RWPE2 (cell line): ENCODE data around the gene SLC35F4.

Source experiments
- ATAC-seq: fragments of 200-7000 bp; cut with Tn5 transposase; 3 replicates; pipeline ENCODE4 v1.9.1; 2021; ENCODE audit warnings: low read depth
- DNase-seq: peaks from one replicate; pipeline ENCODE4 v3.0.0-alpha.2; 2020; ENCODE audit warnings: low spot score
- H3K27ac ChIP-seq: fragments of 450-650 bp; 2 replicates; pipeline ENCODE4 v1.5.1; 2017; ENCODE audit warnings: mild to moderate bottlenecking; ENCODE audit not compliant: poor library complexity, severe bottlenecking
- H3K27me3 ChIP-seq: fragments of 250-450 bp; sonication (Bioruptor Pico); 2 replicates; pipeline ENCODE4 v1.5.1; 2021; ENCODE audit warnings: mild to moderate bottlenecking, moderate library complexity; ENCODE audit not compliant: insufficient read depth, poor library complexity, severe bottlenecking
- H3K36me3 ChIP-seq: fragments of 250-450 bp; sonication (Bioruptor Pico); 2 replicates; pipeline ENCODE4 v1.5.1; 2020; ENCODE audit warnings: low read depth, mild to moderate bottlenecking, moderate library complexity
- H3K4me1 ChIP-seq: fragments of 250-450 bp; sonication (Bioruptor Pico); 2 replicates; pipeline ENCODE4 v1.5.1; 2021; ENCODE audit warnings: mild to moderate bottlenecking, moderate library complexity; ENCODE audit not compliant: insufficient read depth, poor library complexity, severe bottlenecking
- H3K4me3 ChIP-seq: fragments of 250-450 bp; sonication (Bioruptor Pico); 2 replicates; pipeline ENCODE4 v1.5.1; 2021; ENCODE audit warnings: mild to moderate bottlenecking, moderate library complexity; ENCODE audit not compliant: severe bottlenecking
- H3K9me3 ChIP-seq: fragments of 250-450 bp; sonication (Bioruptor Pico); 2 replicates; pipeline ENCODE4 v1.5.1; 2021; ENCODE audit warnings: mild to moderate bottlenecking, moderate library complexity; ENCODE audit not compliant: severe bottlenecking
- TF ChIP-seq, protein P1 (sequence below): fragments of 450-650 bp; IDR thresholded peaks from one replicate; pipeline ENCODE4 v1.5.1; 2017; ENCODE audit warnings: mild to moderate bottlenecking, moderate library complexity; ENCODE audit not compliant: poor library complexity, severe bottlenecking

SLC35F4 gene

DNA sequence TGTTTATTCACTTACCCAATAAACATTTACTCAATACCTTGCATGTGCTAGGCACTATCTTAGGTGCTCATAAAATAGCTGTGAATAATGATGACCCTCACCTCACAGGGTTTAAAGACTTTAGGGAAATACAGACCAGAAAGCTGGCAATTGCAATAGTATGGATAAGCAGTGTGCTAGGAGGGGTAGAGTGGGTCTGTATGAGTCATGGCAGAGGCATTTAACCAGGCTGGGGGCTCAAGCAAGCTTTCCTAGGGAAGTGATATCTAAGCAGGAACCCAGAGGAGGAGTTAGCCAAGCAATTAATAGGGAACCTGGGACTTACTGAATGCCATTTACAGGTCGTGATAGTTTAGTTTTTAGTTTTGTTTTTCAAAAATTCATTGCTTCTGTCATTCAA is 248.4 kb downstream of the SLC35F4 start:
- H3K9me3 ChIP-seq = no peaks in the 10 kb centered on the region
- no peak overlapping the region for H3K4me3 ChIP-seq
- H3K27ac ChIP-seq = no peak overlapping the region
- H3K4me1 ChIP-seq = no peaks in the 10 kb centered on the region
- H3K36me3 ChIP-seq = no peaks in the 10 kb centered on the region
- no peak for ATAC-seq
- peaks cover 20% of the 10 kb centered on the region for H3K27me3 ChIP-seq
- TF ChIP-seq, protein P1, sequence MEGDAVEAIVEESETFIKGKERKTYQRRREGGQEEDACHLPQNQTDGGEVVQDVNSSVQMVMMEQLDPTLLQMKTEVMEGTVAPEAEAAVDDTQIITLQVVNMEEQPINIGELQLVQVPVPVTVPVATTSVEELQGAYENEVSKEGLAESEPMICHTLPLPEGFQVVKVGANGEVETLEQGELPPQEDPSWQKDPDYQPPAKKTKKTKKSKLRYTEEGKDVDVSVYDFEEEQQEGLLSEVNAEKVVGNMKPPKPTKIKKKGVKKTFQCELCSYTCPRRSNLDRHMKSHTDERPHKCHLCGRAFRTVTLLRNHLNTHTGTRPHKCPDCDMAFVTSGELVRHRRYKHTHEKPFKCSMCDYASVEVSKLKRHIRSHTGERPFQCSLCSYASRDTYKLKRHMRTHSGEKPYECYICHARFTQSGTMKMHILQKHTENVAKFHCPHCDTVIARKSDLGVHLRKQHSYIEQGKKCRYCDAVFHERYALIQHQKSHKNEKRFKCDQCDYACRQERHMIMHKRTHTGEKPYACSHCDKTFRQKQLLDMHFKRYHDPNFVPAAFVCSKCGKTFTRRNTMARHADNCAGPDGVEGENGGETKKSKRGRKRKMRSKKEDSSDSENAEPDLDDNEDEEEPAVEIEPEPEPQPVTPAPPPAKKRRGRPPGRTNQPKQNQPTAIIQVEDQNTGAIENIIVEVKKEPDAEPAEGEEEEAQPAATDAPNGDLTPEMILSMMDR = no peak
- DNase-seq = no peak

DNA sequence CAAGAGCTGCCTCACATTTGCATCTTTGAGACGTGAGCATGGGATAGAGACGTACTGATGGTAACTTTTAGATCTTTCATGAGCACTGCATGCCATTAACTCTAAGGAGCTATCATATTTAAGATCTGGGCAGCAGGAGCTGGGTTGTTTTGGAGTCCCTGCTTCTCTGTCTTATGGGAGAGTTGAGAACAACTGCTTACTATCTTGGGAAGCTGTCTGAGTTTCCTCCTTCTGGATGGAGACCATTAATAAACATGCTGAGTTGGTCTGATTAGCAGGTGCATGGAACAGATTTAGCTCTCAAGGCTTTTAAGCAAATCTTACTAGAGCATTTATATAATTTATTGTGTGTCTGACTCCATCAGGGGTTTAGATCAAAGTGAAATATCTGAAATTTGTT is 252.9 kb downstream of the SLC35F4 start:
- no peaks in the 10 kb centered on the region for H3K4me1 ChIP-seq
- no peak overlapping the region for H3K4me3 ChIP-seq
- DNase-seq (no peak), ATAC-seq (no peak)
- peaks cover 30% of the 10 kb centered on the region for H3K27me3 ChIP-seq
- no peaks in the 10 kb centered on the region for H3K36me3 ChIP-seq
- no peaks in the 10 kb centered on the region for H3K9me3 ChIP-seq
- no peak overlapping the region for H3K27ac ChIP-seq
- TF ChIP-seq, protein P1 = no peak

DNA sequence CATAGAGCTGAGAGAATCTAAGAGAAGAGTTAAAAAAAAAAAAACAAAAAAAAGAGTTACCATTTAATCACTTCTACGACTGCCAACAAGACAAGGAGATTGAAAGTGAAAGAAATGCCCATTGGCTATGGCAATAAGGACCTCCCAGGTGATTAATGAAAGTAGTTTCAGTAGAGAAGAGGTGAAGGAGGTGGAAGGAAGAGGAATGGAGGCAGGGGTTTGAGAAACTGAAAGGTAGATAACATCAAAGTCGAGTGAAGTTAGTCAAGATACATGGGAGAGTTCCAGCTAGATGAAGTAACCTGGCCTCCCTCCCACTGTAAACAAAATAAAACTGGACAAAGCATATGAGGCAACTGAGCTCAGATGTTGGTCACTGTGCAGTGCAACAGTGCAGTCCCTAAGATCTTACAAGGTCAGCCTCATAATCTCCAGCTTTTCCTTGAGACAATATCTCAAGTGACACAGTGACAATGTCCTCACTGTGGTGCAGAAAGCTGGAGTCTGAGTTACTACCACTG is 254.3 kb downstream of the SLC35F4 start:
- Histone ChIP-seq H3K4me1 (no peaks in the 10 kb centered on the region), H3K27me3 (peaks cover 33% of the 10 kb centered on the region), H3K4me3 (no peak overlapping the region), H3K9me3 (no peaks in the 10 kb centered on the region), H3K36me3 (no peaks in the 10 kb centered on the region), H3K27ac (no peak overlapping the region)
- TF ChIP-seq, protein P1 = no peak
- DNase-seq (no peak), ATAC-seq (no peak)

DNA sequence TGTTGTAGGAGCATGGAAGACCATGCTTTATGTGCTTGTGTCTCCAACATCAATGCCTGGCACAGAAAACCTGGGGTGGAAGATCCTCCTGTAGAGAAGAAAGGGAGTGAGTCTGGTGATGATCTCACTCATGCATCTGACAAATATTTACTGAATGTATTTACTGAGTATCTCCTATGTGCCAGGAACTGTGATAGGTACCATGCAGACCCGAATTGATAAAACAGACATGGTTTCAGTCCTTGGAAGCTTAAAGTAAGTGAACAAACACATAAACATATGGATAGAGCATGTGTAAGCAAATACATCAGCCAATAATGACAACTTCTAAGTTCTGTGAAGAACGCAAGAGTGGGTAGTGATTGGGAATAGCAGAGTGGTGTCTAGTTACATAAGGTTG is 255.3 kb downstream of the SLC35F4 start:
- no peak overlapping the region for H3K4me3 ChIP-seq
- H3K27me3 ChIP-seq = peaks cover 29% of the 10 kb centered on the region
- H3K36me3 ChIP-seq = no peaks in the 10 kb centered on the region
- no peaks in the 10 kb centered on the region for H3K9me3 ChIP-seq
- TF ChIP-seq, protein P1 = no peak
- DNase-seq (no peak), ATAC-seq (no peak)
- H3K4me1 ChIP-seq = no peaks in the 10 kb centered on the region
- no peak overlapping the region for H3K27ac ChIP-seq

DNA sequence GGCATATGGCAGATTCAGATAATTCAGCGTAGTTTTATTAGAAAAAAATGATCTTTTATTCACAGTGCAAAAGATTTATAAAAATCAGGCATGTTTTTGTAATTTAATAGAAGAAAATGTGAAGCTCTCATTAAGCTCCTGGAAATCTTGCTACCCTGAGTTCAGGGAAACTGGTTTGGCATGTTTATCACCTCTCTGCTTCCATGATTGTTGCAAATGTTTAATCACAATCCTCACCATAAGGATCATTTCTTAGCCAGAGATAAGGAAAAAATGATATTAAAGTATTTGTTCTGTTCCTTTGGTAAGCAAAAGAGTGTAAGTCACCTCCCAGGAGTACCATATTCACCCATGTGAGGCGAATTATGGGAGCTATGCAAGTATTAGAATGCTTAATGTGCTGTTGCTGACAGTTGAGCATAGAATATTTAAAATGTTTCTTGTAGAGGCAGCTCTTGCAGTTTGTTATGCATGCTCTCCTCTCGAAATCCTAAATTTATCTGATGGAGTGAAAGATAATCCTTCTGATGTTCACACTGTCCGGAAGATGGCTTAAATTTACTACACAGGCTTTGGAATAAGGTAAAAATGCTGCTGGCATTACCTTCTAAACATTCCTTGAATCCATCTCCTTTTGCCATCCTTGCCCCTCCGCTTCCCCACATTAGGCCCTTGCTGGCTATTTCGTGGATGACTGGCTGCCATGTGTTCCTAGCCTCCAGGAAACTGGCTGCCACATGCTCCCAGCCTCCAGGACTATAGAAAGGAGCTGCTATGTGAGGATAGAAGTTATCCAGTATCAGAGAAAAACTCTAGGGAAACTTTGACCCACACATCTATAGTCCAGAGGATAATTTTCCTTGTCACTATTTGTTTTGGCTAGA is 256.5 kb downstream of the SLC35F4 start:
- Histone ChIP-seq H3K36me3 (no peaks in the 10 kb centered on the region), H3K9me3 (no peaks in the 10 kb centered on the region), H3K27me3 (peaks cover 33% of the 10 kb centered on the region), H3K4me3 (no peak overlapping the region), H3K4me1 (no peaks in the 10 kb centered on the region), H3K27ac (no peak overlapping the region)
- no peak for ATAC-seq
- TF ChIP-seq, protein P1 = no peak
- DNase-seq = no peak
